HG03571 (cell line): ENCODE results near the gene TRIM44.
"Not testable (repeated sequence)": the region's sequence is repeated elsewhere in the genome, so short reads cannot be mapped to it uniquely, and the experiment has no call there.

Source experiments
- ATAC-seq: cut with Tn5 transposase; IDR thresholded peaks from one replicate; pipeline ENCODE4 v1.9.1; 2021; ENCODE audit not compliant: unreplicated experiment

The TRIM44 gene

GRCh38 chr11:35668350-35668749, 5.8 kb downstream of the TRIM44 start:
- not testable (repeated sequence) for ATAC-seq

GRCh38 chr11:35671396-35672127, 9.0 kb downstream of the TRIM44 start:
- ATAC-seq, result no peak

- ATAC-seq, result no peak
These were observed 10.0 kb downstream of the TRIM44 start for GRCh38 chr11:35672608-35673007.

- ATAC-seq, result no peak
These were observed 13.5 kb downstream of the TRIM44 start for GRCh38 chr11:35675901-35676610.

GRCh38 chr11:35676611-35676965, 14.0 kb downstream of the TRIM44 start:
- no peak for ATAC-seq

- no peak for ATAC-seq
These were observed 15.3 kb downstream of the TRIM44 start for GRCh38 chr11:35677904-35678303.

- no peak for ATAC-seq
These were observed 15.9 kb downstream of the TRIM44 start for GRCh38 chr11:35678471-35678870.

GRCh38 chr11:35678975-35679374, 16.4 kb downstream of the TRIM44 start:
- no peak for ATAC-seq

- no peak for ATAC-seq
These were observed 17.9 kb downstream of the TRIM44 start for GRCh38 chr11:35680506-35680905.

- no peak for ATAC-seq
These were observed 18.7 kb downstream of the TRIM44 start for GRCh38 chr11:35681163-35681767.

GRCh38 chr11:35682230-35683173, 19.9 kb downstream of the TRIM44 start:
- no peak for ATAC-seq

GRCh38 chr11:35683728-35684339, 21.3 kb downstream of the TRIM44 start:
- peak; percentile 78 for ATAC-seq

- no peak for ATAC-seq
These were observed 25.4 kb downstream of the TRIM44 start for GRCh38 chr11:35688023-35688422.

GRCh38 chr11:35689081-35689996, 26.8 kb downstream of the TRIM44 start:
- ATAC-seq, result no peak

- ATAC-seq, result no peak
These were observed 39.6 kb downstream of the TRIM44 start for GRCh38 chr11:35702126-35702525.

- no peak for ATAC-seq
These were observed 46.8 kb downstream of the TRIM44 start for GRCh38 chr11:35709376-35709775.

- no peak for ATAC-seq
These were observed 48.8 kb downstream of the TRIM44 start for GRCh38 chr11:35711173-35711910.

GRCh38 chr11:35711924-35712323, 49.3 kb downstream of the TRIM44 start:
- ATAC-seq, result no peak

- ATAC-seq, result no peak
These were observed 50.0 kb downstream of the TRIM44 start for GRCh38 chr11:35712533-35712932.
